ENCODE data around the gene RPL13.

- TF ChIP-seq CTCF (IDR thresholded peaks at IDR 0.05; ENCODE audit: low read depth, low read length, poor library complexity, severe bottlenecking) (no peak), EZH2phosphoT487 (IDR thresholded peaks at IDR 0.05; ENCODE audit: borderline replicate concordance, low read length) (no peak)
Measured at GRCh38 chr16:89517128-89517527, 43.4 kb upstream of the RPL13 start.
